Hindlimb muscle (tissue), 1 donor: ENCODE measurements around the gene EVPLL. TPM values are rescaled to one million over a fixed set of nuclear protein-coding genes. Genes with fewer than 3 reads are reported as not detected.
A peak's percentile ranks its signal among the peaks of the same experiment; 100 is the strongest.
"Not testable (repeated sequence)": the region's sequence is repeated elsewhere in the genome, so short reads cannot be mapped to it uniquely, and the experiment has no call there.

Experiments
- DNase-seq: peaks from one replicate; pipeline ENCODE4 v3.0.0-alpha.2; 2013
- polyA plus RNA-seq: library from polyadenylated mRNA; unstranded; fragments of 120-200 nt; gene quantifications from one replicate; pipeline ENCODE4 v1.2.1, GENCODE V29; 2013; ENCODE audit not compliant: insufficient read length

EVPLL gene
- polyA plus RNA-seq, 1 donor, result not detected

DNA sequence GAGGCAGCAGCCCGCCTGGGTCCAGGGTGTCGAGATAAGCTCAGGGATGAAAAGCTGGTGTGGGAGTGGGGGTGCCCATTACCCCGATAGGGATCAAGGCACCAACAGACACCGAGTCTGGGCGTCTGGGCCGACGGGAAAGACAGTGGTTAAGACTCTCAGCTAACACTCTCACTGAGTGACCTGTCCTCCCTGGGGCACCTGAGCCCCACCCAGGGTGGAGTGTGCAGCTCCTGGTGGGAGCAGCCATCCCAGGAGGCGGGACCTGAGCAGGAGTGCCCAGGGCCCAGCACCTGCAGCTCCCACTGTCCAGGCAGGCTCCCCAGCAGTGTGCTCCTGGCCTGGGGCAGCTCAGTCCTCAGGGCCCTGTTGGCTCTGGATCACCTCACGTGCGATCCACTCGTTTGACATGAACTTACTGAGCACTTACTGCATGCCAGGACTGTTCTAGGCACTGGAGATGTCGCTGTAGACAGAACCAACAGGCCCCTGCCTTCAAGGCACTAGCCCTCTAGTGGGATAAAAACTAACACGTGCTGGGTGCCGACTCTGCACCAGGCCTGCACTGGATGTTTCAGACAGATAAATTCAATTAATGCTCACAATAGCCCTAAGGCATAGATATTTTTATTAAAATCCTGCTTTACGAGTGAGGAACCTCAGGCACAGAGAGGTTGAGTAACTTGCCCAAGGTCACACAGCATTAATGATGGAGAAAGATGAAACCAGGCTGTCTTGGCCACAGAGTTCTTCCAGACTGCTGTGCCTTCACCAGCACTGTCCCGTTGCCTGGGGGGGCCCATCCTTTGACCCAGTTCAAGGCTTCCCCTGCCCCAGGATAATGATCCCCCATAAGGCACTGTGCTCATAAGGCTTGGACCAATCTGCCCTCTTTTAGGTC is 1.9 kb downstream of the EVPLL start:
- DNase-seq, result no peak

DNA sequence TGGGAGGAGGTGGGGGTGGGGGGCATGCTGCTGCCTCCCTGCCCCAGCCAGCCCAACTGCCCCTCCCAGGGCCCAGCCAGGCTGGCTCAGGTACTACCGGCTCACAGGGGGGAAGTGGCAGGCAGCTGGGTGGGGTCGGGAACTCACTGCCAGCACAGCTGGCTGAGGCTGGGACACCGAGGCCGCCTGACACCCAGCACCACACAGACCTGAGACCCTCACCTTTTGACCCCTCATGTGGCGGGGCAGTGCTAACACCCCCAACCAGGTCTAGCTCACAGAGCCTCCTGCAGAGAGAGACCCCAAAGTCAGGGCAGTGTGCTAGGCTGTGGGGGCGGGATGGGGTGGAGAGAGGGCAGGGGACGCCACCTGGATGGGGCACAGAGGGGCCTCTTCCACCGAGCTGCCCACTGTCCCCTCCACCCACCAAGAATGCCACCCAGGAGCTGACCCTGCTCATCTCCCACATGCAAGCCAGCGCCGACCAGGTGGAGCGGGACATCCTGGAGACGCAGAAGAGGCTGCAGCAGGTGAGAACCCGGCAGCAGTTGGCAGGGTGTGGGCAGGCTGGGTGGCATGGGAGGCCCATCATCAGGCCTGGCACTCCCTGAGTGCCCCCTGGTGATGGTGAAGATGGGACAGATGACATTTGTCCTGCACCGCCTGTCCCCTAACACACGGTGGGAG is 3.0 kb downstream of the EVPLL start:
- DNase-seq, result no peak

GRCh38 chr17:18381158-18381952 is 3.8 kb downstream of the EVPLL start:
- no peak for DNase-seq

- no peak for DNase-seq
These were observed 4.3 kb downstream of the EVPLL start for GRCh38 chr17:18381953-18382245.

DNA sequence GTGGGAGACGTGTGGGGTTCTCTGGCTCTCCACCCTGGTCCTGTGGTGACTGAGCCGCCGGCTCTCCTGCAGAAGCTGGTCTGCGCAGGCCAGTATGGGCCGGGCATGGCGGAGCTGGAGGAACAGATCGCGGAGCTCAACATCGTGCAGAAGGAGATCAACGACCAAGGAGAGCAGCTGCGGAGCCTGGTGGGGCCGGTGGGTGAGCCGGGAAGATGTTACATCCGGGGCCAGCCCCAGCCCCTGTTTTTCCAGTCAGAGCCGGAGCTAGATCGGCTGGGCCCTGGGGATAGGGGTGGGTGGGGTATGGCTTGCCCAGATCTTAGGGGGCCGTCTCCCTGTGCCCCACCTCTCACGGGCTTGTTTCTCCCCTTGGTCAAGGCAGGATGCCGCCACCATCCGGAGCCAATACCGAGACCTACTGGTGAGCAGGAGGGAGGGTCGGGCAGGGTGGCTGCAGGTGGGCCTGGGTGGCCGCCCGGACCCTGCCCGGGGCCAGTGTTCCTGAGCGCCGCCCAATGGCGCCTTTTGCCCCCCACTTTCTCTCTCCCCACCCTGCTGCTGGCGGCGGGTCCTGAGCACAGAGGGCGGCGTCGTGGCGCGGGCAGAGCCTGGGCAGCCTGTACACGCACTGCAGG is 5.0 kb downstream of the EVPLL start:
- DNase-seq, result no peak

- DNase-seq, result not testable (repeated sequence)
These were observed 5.5 kb downstream of the EVPLL start for GRCh38 chr17:18383079-18383481.

DNA sequence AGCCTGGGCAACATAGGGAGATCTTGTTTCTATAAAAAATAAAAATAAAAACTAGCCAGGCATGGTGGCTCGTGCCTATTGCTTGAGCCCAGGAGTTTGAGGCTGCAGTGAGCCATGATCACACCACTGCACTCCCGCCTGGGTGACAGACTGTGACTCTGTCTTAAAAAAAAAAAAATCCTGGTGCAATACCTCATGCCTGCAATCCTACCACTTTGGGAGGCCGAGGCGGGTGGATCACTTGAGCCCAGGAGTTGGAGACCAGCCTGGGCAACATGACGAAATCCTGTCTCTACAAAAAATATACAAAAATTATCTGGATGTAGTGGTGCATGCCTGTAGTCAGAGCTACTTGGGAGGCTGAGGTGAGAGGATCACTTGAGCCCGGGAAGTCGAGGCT is 6.7 kb downstream of the EVPLL start:
- not testable (repeated sequence) for DNase-seq

DNA sequence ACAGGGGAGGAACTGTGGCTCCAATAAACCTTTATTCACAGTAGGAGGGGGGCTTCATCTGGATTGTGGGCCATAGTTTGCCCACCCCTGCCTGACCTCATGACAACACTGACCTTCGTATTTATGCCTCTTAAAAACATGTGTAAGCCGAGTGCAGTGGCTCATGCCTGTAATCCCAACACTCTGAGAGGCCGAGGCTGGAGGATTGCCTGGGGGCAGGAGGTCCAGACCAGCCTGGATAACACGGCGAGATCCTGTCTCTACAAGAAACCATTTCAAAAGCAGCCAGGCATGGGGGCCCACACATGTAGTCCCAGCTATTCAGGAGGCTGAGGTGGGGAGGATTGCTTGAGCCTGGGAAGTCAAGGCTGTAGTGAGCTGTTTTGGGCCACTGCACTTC is 10.0 kb downstream of the EVPLL start:
- not testable (repeated sequence) for DNase-seq

DNA sequence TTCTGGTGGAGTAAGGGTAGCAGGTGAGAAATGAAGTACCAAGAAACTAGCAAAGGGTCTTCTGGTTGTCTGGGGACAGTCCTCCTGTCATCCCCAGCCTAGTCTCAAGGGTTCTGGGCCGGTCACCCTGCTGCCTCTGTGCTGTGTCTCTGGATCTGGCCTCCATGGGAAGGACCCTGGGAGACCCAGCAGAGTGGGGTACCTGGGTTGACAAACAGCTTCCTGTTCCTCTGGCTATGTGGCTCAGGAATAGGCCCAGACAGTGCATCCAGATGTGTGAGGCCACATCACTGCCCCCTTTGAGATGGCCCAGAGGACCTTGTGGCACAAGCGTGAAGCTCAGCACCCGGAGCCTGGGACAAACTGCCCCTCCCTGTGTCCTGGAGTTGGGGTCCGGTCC is 10.7 kb downstream of the EVPLL start:
- not testable (repeated sequence) for DNase-seq

DNA sequence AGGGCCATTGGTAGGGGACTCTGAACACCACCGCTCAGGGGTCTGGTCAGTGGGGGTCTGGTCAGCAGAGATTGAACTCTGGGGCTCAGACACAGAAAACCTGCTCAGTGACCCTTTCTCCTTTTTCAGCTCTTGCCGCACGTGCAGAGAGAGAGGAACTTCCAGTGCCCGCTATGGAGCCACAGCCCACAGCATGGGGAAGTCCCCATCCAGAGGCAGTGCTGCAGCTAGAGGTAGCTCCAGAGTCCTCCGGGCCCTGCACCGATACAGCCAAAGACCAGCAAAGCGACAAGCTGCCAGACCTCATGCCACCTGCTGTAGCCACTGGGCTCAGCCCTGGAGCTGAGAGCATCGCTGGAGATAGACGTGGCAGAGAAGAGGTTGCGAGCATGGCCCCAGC is 11.2 kb downstream of the EVPLL start:
- not testable (repeated sequence) for DNase-seq

- DNase-seq, result not testable (repeated sequence)
These were observed 24.5 kb downstream of the EVPLL start for GRCh38 chr17:18401872-18402590.

GRCh38 chr17:18403166-18403565 is 25.6 kb downstream of the EVPLL start:
- DNase-seq, result not testable (repeated sequence)

GRCh38 chr17:18403604-18404003 is 26.0 kb downstream of the EVPLL start:
- DNase-seq, result not testable (repeated sequence)

DNA sequence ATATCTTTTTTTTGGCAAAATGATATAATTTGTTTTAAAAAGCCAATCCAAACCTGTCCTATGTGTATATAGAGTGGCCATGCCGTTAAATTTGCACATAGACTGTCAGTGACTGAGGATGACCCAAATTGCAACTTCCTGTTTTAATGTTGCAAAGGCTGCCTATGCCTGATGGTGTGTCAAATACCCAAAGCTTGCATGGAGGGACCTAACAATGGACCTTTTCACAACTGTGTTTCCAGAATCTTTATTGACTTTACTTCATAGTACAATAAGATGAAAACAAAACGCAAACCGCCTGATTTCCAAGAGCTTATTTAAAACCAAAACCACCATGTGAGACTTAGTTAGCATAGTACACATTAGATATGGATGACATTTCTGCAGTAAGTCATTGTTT is 31.3 kb downstream of the EVPLL start:
- DNase-seq, result not testable (repeated sequence)

DNA sequence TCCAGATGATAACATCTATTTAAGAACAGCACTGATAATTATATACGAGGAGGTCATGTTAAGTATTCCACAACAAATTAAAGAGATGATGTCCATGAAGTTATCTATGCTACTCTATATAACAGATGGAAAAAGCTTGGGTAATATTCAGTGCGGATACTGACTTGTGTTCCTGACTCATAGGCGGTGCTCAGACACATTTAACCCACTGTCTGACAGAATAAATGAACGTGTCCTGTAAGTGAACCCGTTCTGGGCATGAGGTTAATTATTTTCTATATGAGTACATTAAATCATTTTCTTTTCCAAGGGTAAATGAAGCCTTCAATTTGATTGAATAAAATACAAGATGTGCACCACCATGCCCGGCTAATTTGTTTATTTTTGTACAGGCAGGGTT is 31.7 kb downstream of the EVPLL start:
- not testable (repeated sequence) for DNase-seq

DNA sequence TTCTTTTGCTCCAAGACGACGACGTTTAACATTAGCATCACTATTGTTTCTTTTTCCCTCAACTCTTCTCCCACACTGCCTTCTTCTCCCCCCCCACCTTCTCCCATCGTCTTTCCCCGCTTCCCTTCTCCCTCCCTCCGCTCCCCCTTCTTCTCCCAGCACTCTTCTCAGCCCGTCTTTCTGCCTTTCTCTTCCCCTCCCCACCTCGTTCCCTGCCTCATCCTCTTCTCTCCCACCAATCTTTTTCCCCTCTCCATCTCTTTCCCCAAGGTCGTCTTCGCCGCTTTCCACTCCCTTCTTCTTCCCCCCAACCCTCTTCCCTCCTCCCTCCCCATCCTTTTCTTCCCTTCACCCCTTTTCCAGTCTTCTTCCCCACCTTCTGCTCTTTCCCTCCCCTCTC is 33.2 kb downstream of the EVPLL start:
- DNase-seq, result peak; percentile 36

GRCh38 chr17:18411377-18411864 is 33.8 kb downstream of the EVPLL start:
- peak; percentile 82 for DNase-seq

GRCh38 chr17:18412001-18412538 is 34.5 kb downstream of the EVPLL start:
- not testable (repeated sequence) for DNase-seq

- not testable (repeated sequence) for DNase-seq
These were observed 43.9 kb downstream of the EVPLL start for GRCh38 chr17:18421521-18421920.

DNA sequence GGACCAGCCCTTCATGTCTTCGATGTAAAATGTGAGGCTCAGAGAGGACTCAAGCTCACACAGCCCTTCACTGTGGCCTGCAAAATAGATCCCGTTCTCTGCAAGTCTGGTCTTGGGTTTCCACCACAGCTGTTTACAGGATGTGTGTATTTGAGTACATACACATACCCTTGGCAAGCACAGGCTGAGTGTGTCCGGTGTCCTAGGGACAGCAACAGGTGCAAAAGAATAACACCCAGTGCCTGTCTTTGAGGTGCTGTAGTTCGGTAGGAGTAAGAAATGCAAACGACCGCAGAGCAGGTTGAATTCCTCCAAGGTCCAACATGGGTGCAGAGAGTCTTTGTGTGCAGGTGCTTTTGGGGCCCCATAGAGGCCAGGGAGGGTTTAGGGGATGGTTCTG is 44.9 kb downstream of the EVPLL start:
- not testable (repeated sequence) for DNase-seq

DNA sequence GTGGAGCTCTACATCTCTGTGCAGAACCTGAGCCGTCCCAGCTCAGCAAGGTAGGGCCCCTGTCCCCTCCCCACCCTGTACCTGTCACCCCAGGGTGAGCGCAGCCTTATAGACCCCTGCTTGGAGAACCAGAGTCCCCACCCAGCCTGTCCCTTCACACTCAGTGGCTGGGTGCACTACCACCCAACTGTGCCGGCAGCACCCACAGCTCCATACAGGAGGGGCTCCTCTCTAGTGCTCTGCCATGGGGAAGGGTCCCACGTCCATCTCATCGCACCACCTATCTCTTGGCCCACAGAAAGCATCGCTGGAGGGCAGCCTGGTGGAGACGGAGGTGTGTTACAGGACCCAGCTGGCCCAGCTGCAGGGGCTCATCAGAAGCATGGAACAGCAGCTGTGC is 45.4 kb downstream of the EVPLL start:
- not testable (repeated sequence) for DNase-seq
